ENCODE data around the gene POLR1A.

Gene POLR1A

DNA sequence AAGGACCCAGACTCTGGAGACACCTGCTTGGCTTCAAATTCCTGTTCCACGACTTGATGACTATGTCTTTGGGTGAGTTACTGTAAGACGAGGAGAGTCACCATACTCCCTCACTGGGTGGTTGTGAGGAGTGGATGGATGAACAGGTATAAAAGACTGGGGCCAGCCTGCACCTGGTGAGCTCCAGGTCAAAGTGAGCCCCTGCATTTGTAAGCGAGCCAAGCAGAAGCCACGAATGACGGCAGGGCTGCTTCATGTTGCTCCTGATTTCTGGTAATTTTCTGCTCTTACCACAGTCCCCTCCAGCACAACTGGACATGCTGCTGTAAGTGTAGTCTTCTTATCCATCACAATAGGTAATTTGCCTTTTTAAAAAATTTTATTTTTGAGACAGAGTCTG lies 86.6 kb downstream of the POLR1A start:
- no peak for DNase-seq

- no peak for DNase-seq
Observed at GRCh38 chr2:86017901-86018896, 87.5 kb downstream of the POLR1A start.

- no peak for DNase-seq
Observed at GRCh38 chr2:86016581-86016980, 89.1 kb downstream of the POLR1A start.

DNA sequence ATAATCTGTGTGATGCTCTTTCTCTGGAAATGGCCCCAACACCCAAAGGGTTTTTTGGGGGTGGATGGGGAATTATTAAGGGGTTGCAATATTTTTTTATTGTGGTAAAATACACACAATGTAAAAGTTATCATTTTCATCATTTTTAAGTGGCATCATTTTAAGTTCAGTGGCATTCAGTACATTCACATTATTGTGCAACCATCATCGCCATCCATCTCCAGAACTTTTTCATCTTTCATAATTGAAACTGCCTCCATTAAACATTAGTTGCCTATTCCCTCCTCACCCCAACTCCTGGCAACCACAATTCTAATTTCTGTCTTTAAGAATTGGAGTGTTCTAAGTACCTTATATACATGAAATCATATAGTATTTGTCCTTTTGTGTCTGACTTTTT lies 90.0 kb downstream of the POLR1A start:
- DNase-seq = no peak

DNA sequence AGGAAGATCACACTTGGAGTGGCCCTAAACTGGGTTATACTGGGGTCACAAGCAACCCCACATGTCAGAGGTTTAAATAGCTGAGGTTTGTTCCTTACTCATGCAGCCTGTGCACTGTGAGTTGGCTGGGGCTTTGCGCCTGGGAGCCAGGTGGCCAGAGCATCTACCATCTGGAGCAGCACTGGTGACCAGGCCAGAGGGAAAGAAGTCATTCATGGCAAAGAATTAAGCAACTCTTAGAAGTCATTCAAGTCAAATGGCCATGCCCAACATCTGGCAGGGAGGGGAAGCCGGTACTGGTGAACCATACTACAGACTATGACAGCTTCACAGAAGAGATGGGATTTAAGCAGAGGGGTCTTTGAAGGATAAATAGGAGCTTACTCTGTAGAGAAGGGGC lies 90.7 kb downstream of the POLR1A start:
- DNase-seq = no peak

DNA sequence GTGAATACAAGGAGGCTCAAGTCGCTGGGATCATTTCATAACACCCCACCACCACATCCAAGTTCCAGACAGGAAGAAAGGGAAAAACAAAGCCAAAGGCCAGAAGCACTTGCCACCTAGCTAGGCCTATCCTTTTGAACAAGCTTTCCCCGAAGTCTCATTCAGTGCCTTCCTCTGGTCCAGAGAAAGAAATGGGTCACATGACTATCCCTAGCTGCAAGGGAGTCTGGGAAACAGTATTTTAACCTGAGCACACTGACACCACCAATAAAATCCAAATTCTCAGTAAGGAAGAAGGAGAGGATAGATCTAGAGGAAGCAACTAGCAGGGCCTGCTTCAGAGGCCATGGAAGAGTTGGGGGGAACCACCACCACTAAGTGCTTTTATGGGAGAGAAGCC lies 91.2 kb downstream of the POLR1A start:
- DNase-seq = no peak

GRCh38 chr2:86012007-86012712 lies 93.5 kb downstream of the POLR1A start:
- DNase-seq = no peak

DNA sequence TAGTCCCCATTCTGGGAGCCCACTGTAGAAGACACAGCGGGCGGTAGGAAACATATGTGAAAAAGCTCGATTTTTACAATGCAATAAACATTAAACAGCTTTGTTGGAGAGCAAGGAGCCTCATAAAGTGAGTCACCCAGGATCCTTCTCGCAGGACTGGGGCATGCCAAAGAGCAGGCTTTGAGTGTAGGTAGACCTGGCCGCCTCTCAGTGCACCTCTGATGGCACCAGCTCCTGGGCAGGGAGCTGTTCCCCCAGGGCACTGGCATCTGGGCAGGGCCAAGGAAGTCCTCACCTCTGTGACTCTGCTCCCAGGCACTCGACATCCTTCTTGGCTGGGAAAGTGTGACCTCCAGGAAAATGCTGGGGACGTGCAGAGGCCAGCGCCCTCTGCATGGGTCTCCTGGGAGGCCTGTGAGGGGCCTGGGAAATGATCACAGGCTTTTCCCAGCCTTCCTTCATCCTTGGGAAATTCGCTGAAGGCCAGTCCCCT lies 94.2 kb downstream of the POLR1A start:
- no peak for DNase-seq

GRCh38 chr2:86010083-86010482 lies 95.6 kb downstream of the POLR1A start:
- DNase-seq = no peak

- DNase-seq = no peak
Observed at GRCh38 chr2:86006524-86006923, 99.2 kb downstream of the POLR1A start.

DNA sequence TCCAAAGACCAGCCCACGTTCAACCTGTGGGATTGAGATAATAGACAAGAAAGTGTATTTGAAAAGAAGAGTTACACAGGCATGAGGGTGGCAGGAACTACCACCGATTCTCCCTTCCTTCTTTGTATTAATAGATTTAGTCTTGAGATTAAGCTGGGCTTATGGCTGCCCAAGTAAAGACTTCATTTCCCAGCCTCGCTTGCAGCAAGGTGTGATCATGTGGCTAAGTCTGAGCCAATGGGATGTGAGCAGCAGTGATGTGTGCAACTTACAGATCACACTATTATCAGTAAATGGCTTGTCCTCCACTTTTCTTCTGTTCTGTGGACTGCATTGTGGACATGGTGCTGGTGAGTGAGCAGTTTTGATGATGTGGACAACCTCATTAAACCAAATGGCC lies 101.7 kb downstream of the POLR1A start:
- DNase-seq = no peak

- DNase-seq = no peak
Observed at GRCh38 chr2:86003104-86003503, 102.6 kb downstream of the POLR1A start.

GRCh38 chr2:86002375-86002774 lies 103.3 kb downstream of the POLR1A start:
- DNase-seq = no peak

DNA sequence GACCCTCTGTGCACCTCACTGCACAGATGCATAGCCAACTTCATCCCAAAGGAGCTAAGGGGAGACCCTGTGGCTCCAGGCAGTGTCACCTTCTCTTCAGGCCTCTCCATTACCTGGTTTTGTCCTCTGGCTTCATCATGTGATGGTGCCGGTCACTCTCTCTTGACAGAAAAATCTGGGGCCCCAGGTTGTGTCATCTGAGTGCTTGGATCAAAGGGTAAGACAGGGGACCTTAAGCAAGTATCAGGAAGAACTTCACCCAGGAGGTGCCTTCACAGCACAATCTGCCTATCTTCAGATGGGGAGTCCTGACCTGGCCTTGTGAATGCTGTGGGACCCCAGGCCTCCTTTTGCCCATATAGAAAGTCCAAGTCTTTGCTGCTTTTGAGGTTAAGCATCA lies 104.4 kb downstream of the POLR1A start:
- DNase-seq = no peak

DNA sequence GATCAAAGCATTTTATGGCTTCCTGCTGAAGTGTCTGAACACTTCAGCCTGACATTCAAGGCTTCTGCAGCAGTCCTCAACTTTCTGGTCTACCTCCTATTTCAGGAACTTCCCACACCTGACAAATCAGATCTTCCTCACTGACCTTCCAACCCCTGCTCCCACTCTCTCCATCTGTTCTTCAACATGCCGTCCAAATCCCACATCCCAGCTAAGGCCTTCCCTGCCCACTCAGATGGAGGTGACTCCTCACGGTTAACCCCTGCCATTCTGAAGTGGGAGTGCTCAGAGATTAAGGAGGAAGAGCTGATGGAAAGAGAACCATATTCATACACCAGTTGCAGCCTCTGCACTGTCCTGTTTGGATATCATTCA lies 104.8 kb downstream of the POLR1A start:
- no peak for DNase-seq

GRCh38 chr2:86000131-86000937 lies 105.4 kb downstream of the POLR1A start:
- DNase-seq = no peak

DNA sequence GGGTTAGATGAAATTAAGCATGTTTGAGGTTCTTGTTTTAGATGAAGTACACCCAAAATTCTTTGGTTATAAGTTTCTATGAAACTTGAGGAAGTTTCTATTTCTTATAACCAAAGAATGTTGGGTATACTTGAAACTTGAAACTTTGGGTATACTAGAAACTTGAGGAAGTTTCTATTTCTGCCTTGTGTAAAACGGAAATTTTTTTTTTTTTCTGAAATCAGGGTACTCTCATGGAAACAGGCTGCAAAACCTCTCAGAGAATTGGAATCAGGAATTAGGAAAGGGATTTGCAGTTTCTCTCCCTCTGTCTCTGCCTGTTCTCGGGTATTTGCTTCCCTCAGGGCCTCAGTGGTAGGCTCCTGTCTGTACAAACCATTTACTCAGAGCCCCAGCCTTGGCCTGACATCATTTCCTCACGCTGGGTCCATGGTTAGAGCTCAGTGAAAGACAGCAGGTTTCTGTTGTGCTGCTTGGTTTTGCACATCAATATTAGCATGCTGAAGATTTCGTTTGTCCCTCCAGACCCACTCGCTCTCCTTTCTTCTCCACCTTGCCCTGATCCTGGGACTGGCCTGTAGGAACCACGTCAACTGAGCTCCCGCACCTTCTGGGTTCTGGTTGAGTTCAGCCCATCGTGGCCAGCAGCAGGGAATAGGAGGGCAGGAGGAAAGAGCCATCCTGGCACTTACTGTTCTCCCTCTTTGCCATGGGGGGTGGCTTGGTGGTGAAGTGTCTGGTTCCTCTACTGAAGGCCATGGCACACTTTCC lies 106.4 kb downstream of the POLR1A start:
- peak; percentile 55 for DNase-seq

- no peak for DNase-seq
Observed at GRCh38 chr2:85998071-85998991, 107.4 kb downstream of the POLR1A start.

GRCh38 chr2:85997017-85997970 lies 108.4 kb downstream of the POLR1A start:
- DNase-seq = no peak

- DNase-seq = no peak
Observed at GRCh38 chr2:85996591-85996990, 109.1 kb downstream of the POLR1A start.

Measured in activated CD4-positive, alpha-beta T cell treated with anti-CD3 and anti-CD28 coated beads for 48 hours (primary cell).